ACHN (cell line): ENCODE measurements around the gene HYLS1.

ENCODE experiments used
- DNase-seq: peaks from one replicate; pipeline ENCODE4 v3.0.0-alpha.2; 2015
- in situ Hi-C: cut with HindIII; loops from 2 replicates; pipeline ENCODE4 v1.10.0; 2017; ENCODE audit warnings: low sequenced_read_pairs, low pct_ligation_motif_present, low pct_unique_long_range_greater_than_20kb

Gene HYLS1

GRCh38 chr11:125944350-125945010, 57.0 kb downstream of the HYLS1 start:
- no peak for DNase-seq

GRCh38 chr11:125945011-125945796, 57.7 kb downstream of the HYLS1 start:
- DNase-seq: no peak
- in situ Hi-C loops: no loop called here

More at GRCh38 chr11:125944350-125945010, 57.0 kb downstream of the HYLS1 start:
- in situ Hi-C loops: no loop called here

GRCh38 chr11:125945797-125946520, 58.5 kb downstream of the HYLS1 start, which contains the start of gene VSIG10L2:
Gene VSIG10L2, plus strand, starts transcription at chr11:125946044. Its CDS starts 12 bp downstream, at chr11:125946056.
- DNase-seq: peak; percentile 17
- in situ Hi-C loops: no loop called here

DNA sequence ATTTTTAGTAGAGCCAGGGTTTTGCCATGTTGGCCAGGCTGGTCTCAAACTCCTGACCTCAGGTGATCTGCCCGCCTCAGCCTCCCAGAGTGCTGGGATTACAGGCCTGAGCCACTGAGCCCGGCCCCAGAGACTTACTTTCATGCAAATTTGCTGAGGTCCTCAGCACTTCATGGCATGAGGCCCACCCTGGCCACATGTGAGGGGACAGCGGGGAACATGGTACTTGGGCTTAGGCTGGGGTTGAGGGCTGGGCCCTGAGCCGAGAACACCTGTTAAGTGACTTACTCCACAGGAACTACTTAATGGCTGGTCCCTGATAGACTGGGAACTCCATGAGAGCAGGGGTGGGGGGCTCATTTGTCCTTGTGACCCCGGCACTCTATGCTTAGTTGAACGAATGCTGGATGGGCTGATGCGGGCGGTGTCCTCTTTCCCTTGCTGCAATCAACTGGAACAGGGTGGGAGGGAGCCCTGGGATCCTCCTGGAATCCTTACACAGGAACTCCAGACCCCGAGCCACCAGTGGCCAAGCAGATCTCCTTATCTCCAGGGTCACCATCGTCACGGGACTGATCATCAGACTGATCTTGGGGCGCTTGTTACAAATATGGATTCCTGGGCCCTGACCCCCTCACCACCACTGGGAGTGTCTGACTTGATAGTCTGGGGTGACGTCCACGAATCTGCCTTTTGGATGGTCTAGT, 59.4 kb downstream of the HYLS1 start:
- DNase-seq: no peak
- in situ Hi-C loops: no loop called here

GRCh38 chr11:125947419-125948277, 60.2 kb downstream of the HYLS1 start:
- in situ Hi-C loops: no loop called here
- DNase-seq: no peak

GRCh38 chr11:125948278-125949051, 61.0 kb downstream of the HYLS1 start:
- in situ Hi-C loops: no loop called here

DNA sequence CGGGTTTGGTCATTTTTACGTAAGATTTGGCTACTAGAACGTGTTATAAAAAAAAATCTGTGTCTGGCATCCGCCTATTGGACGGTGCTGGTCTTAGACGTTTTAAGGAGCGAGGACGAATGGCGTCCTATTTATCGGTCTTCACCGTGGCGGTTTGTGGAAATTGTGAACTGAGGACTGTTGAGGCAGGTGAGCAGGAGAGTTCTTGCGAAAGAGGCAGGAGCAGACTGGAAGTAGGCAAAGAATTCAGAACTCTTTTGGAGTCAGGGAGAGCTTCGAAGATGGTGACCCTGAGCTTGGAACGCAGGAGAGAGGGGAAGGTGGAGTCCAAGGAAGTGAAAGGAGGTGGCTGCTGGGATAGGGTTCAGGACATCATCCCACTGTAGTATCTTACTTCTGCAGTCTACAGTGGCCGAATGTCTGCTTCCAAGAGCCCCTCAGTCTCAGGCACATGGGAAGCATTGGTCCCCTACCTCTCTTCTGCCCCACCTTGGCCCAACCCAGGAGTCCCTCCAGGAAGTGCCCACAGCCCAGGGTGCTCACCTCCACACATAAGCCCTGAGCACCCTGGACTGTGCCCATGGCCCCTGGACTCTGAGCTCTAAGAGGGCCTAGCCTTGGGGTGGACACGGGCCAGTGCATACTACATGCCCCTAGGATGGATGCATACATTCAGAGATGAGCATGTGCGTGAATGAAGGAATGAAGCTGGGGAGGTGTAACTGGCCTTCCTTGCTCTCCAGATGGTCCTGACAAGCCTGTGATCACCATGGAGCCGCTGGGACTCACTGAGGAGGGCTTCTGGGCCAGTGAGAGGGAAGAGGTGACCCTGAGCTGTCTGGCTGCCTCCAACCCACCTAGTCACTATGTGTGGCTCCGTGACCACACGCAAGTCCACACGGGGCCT, 62.1 kb downstream of the HYLS1 start:
- DNase-seq: no peak
- in situ Hi-C loops: no loop called here

More at GRCh38 chr11:125948278-125949051, 61.0 kb downstream of the HYLS1 start:
- no peak for DNase-seq

DNA sequence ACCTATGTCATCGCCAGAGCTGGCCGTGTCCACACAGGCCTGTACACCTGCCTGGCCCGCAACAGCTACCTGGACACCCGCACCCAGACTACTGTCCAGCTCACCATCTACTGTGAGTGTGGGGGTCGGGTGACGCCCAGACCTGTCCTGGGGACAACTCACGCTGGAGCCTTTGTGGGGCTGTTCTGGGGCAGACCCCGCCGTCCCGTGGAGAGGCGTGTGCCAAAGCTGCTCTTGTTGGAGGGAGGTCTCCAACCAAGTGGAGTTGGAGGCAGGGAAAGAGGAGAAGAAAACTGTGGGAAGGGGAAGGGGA, 62.7 kb downstream of the HYLS1 start:
- DNase-seq: no peak
- in situ Hi-C loops: no loop called here
